Mucosa of rectum (tissue), 2 donors: ENCODE data around the gene MGAT5B.

ENCODE experiments used
- H3K27ac ChIP-seq, 2 donors: one replicate each; pipeline ENCODE4 v1.7.0; 2013; ENCODE audit warnings: inconsistent platforms in 2 of 2, low read depth in 2 of 2, low read length in 2 of 2
- H3K27me3 ChIP-seq, 2 donors: one replicate each; pipeline ENCODE4 v1.7.0; 2013; ENCODE audit warnings: low read length in 2 of 2; ENCODE audit not compliant: control insufficient read depth in 2 of 2, insufficient read depth in 2 of 2
- H3K36me3 ChIP-seq, 2 donors: one replicate each; pipeline ENCODE4 v1.7.0; 2013; ENCODE audit warnings: low read length in 2 of 2; ENCODE audit not compliant: control insufficient read depth in 2 of 2, insufficient read depth in 2 of 2
- H3K4me1 ChIP-seq, 2 donors: one replicate each; pipeline ENCODE4 v1.7.0; 2013; ENCODE audit warnings: low read length in 2 of 2, mild to moderate bottlenecking in 1 of 2; ENCODE audit not compliant: control insufficient read depth in 2 of 2, insufficient read depth in 2 of 2
- H3K4me3 ChIP-seq, 2 donors: one replicate each; pipeline ENCODE4 v1.7.0; 2013; ENCODE audit warnings: low read length in 2 of 2
- H3K9ac ChIP-seq, 2 donors: one replicate each; pipeline ENCODE4 v1.7.0; 2013; ENCODE audit warnings: low read length in 2 of 2, low read depth in 1 of 2, mild to moderate bottlenecking in 1 of 2
- H3K9me3 ChIP-seq, 2 donors: one replicate each; pipeline ENCODE4 v1.7.0; 2013; ENCODE audit warnings: low read length in 2 of 2; ENCODE audit not compliant: control insufficient read depth in 2 of 2
- donor health status: healthy.
- donor health status: Normal muscosa, but diverticular disease.

MGAT5B gene

GRCh38 chr17:76900723-76901122, 32.5 kb downstream of the MGAT5B start:
- Histone ChIP-seq H3K27ac (no peak overlapping the region), H3K36me3 (no peaks in the 10 kb centered on the region), H3K9ac (no peak overlapping the region), H3K4me1 (no peaks in the 10 kb centered on the region), H3K9me3 (no peaks in the 10 kb centered on the region), H3K4me3 (no peak overlapping the region), H3K27me3 (peaks cover 0 to 2% of the 10 kb centered on the region in 2 donors)

GRCh38 chr17:76901542-76902197, 33.5 kb downstream of the MGAT5B start:
- no peaks in the 10 kb centered on the region for H3K4me1 ChIP-seq
- no peak overlapping the region for H3K4me3 ChIP-seq
- no peaks in the 10 kb centered on the region for H3K36me3 ChIP-seq
- no peak overlapping the region for H3K27ac ChIP-seq
- no peak overlapping the region for H3K9ac ChIP-seq
- no peaks in the 10 kb centered on the region for H3K9me3 ChIP-seq
- H3K27me3 ChIP-seq, result peaks cover 0 to 2% of the 10 kb centered on the region in 2 donors

GRCh38 chr17:76902476-76902875, 34.3 kb downstream of the MGAT5B start:
- H3K4me3 ChIP-seq, result no peak overlapping the region
- H3K27ac ChIP-seq, result no peak overlapping the region
- H3K9me3 ChIP-seq, result no peaks in the 10 kb centered on the region
- peaks cover 0 to 2% of the 10 kb centered on the region in 2 donors for H3K27me3 ChIP-seq
- no peaks in the 10 kb centered on the region for H3K4me1 ChIP-seq
- no peak overlapping the region for H3K9ac ChIP-seq
- H3K36me3 ChIP-seq, result no peaks in the 10 kb centered on the region

DNA sequence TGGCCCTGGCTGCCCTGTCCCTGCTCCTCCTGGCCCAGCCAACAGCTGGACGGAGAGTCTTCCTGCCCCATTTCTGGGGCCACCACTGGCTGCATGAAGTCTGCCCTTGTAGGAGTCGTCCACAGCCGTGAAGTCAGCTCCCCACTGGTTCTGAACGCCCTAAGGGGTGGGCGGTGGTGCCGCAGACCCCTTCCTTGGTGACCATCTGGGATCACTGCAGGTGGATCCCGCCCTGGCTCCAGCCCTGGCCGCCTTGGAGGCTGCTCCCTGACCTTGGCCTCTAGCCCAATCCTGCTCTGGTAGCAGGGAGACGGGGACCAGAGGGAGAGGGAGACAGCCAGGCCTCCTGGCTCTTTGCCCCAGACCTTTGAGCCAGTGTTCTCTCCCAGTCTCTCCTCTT, 35.4 kb downstream of the MGAT5B start:
- no peaks in the 10 kb centered on the region for H3K9me3 ChIP-seq
- H3K4me1 ChIP-seq, result no peaks in the 10 kb centered on the region
- H3K36me3 ChIP-seq, result no peaks in the 10 kb centered on the region
- H3K4me3 ChIP-seq, result no peak overlapping the region
- H3K27me3 ChIP-seq, result peaks cover 0 to 2% of the 10 kb centered on the region in 2 donors
- H3K27ac ChIP-seq, result no peak overlapping the region
- H3K9ac ChIP-seq, result no peak overlapping the region

- H3K4me1 ChIP-seq, result no peaks in the 10 kb centered on the region
- H3K27me3 ChIP-seq, result peaks cover 0 to 2% of the 10 kb centered on the region in 2 donors
- no peaks in the 10 kb centered on the region for H3K36me3 ChIP-seq
- H3K27ac ChIP-seq, result no peak overlapping the region
- no peak overlapping the region for H3K4me3 ChIP-seq
- H3K9me3 ChIP-seq, result no peaks in the 10 kb centered on the region
- no peak overlapping the region for H3K9ac ChIP-seq
Measured at GRCh38 chr17:76904116-76904515, 35.9 kb downstream of the MGAT5B start.

GRCh38 chr17:76905036-76905435, 36.8 kb downstream of the MGAT5B start:
- H3K9ac ChIP-seq, result no peak overlapping the region
- no peaks in the 10 kb centered on the region for H3K9me3 ChIP-seq
- no peaks in the 10 kb centered on the region for H3K36me3 ChIP-seq
- H3K27ac ChIP-seq, result no peak overlapping the region
- no peaks in the 10 kb centered on the region for H3K4me1 ChIP-seq
- H3K27me3 ChIP-seq, result no peaks in the 10 kb centered on the region
- H3K4me3 ChIP-seq, result no peak overlapping the region

- H3K4me1 ChIP-seq, result no peaks in the 10 kb centered on the region
- H3K9ac ChIP-seq, result no peak overlapping the region
- H3K27ac ChIP-seq, result no peak overlapping the region
- H3K9me3 ChIP-seq, result no peaks in the 10 kb centered on the region
- no peaks in the 10 kb centered on the region for H3K36me3 ChIP-seq
- H3K4me3 ChIP-seq, result no peak overlapping the region
- H3K27me3 ChIP-seq, result no peaks in the 10 kb centered on the region
Measured at GRCh38 chr17:76905836-76906235, 37.6 kb downstream of the MGAT5B start.

DNA sequence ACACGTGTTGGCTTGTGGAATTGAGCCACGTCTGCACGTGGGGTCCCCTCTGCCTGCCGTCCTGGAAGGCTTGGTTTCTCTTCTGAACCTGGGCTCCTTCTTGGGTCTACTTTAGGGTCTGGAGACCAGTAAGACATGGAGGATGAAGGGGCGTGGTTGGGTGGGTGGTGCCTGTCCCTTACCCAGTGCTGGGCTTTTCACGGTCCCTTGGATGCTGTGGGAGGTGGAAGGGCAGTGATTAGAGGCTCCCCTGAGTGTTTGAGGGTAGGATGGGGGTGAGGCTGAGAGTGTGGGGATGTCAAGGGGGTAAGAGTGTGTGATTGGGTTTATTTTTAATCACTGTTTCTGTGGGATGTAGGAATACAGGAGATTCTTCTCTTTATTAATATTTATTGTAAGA, 38.3 kb downstream of the MGAT5B start:
- Histone ChIP-seq H3K4me3 (no peak overlapping the region), H3K9me3 (no peaks in the 10 kb centered on the region), H3K36me3 (no peaks in the 10 kb centered on the region), H3K4me1 (no peaks in the 10 kb centered on the region), H3K27me3 (no peaks in the 10 kb centered on the region), H3K27ac (no peak overlapping the region), H3K9ac (no peak overlapping the region)

DNA sequence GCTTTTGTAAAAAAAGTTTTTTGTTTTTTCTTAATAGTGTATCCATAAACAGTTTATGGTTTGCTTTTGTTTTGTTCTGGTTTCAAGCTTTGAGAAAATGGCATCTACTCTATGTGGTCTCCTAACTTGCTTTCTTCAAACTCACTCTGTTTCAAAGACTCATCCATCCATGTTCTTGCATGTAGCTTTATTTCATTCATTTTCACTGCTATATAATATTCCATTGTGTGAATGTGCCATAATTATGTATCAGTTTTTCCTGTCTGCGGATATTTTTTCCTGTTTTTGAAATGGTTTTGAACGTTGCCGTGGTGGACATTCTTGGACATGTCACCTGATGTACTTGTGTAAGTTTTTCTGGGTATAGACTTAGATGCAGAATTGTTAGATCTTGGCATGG, 39.1 kb downstream of the MGAT5B start:
- Histone ChIP-seq H3K4me3 (no peak overlapping the region), H3K9me3 (no peaks in the 10 kb centered on the region), H3K9ac (no peak overlapping the region), H3K36me3 (no peaks in the 10 kb centered on the region), H3K27ac (no peak overlapping the region), H3K27me3 (no peaks in the 10 kb centered on the region), H3K4me1 (no peaks in the 10 kb centered on the region)

DNA sequence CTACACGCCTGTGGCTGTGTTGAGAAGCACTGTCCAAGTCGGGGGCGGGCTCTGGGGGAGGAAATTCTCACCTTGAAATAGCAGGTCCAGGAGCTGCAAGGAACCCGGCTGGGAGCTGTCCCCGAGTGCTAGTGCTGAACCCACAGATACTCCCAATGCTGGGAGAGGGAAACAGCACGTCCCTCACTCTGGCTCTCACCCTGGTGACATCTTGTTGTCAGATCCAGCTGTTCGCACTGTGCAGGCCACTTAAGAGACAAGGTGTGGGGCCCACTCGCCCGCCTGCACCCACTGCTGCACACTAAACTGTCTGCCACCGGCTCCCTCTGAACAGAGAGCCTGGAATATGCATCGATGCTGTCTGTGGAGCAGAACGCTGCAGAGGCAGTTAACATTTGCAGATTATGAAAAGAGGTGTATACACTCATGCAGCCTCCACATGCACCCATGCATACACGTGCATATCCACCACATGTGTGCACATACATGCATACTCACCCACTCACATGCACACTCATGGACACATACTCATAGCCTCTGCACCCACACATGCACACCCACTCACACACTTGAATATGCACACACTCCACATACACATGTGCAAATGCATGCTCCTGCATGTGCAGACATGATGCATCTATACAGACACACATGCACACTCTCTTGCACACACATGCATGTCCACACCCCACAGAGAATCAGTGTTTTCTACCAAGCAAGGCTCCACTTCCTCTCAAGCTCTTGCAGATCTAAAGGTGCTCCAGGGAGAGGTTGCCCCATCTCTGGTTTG, 42.0 kb downstream of the MGAT5B start:
- no peak overlapping the region for H3K27ac ChIP-seq
- no peaks in the 10 kb centered on the region for H3K9me3 ChIP-seq
- H3K4me3 ChIP-seq, result no peak overlapping the region
- no peak overlapping the region for H3K9ac ChIP-seq
- no peaks in the 10 kb centered on the region for H3K4me1 ChIP-seq
- no peaks in the 10 kb centered on the region for H3K36me3 ChIP-seq
- H3K27me3 ChIP-seq, result no peaks in the 10 kb centered on the region
